NCI-H460 (cell line): Measurements from ENCODE around the gene TPD52L2. TPM values are rescaled to one million over a fixed set of nuclear protein-coding genes. Genes with fewer than 3 reads are reported as not detected.
"Not testable (repeated sequence)": the region's sequence is repeated elsewhere in the genome, so short reads cannot be mapped to it uniquely, and the experiment has no call there.

Experiments used
- DNase-seq: peaks from one replicate; pipeline ENCODE4 v3.0.0-alpha.2; 2016; ENCODE audit warnings: low read depth; ENCODE audit errors: extremely low read depth
- small RNA-seq, 2 experiments: library from RNA; depleted of rRNA; stranded (forward); fragments of <200 nt; gene quantifications; one replicate each; pipeline ENCODE3, GENCODE V24; 2014
- total RNA-seq: library from RNA; depleted of rRNA; stranded (reverse); fragments of >200 nt; shearing (Covaris generic); gene quantifications from 2 replicates; pipeline ENCODE4 v1.2.3, GENCODE V29; 2014; rRNA removed

TPD52L2 gene
- total RNA-seq, 1 experiment from 2014 or later = 103 TPM

DNA sequence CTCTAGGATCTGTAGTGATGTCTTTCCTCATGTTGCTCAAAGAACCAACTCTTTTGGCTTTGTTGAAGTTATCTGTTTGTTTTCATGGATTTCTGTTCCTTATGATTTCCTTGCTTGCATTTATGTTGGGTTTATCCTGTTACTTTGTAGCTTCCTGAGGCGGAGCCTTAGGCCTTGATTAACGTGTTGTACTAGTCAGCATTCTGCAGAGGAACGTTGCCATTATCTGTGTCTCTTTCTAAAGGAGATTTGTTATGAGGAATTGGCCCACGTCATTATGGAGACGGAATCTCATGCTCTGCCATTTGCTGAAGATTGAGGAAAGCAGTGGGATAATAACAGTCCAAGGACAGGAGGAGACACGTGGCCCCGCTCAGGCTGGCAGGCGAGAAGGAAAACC is 61.2 kb downstream of the TPD52L2 start:
- no peak for DNase-seq

DNA sequence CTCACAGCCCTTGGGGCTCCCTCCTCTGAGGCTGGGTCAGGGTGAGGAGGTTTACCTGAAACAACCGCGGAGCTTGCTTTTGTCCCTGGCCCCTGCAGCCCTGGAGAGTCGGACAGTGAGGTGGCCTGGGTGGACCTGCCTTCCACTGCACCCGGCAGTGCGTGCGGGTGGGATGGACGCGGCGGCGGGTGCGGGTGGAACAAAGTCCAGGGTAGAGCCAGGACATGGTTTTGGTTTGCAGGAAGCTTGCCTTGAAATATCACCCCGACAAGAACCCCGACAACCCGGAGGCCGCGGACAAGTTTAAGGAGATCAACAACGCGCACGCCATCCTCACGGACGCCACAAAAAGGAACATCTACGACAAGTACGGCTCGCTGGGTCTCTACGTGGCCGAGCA is 64.0 kb downstream of the TPD52L2 start:
- DNase-seq = no peak

DNA sequence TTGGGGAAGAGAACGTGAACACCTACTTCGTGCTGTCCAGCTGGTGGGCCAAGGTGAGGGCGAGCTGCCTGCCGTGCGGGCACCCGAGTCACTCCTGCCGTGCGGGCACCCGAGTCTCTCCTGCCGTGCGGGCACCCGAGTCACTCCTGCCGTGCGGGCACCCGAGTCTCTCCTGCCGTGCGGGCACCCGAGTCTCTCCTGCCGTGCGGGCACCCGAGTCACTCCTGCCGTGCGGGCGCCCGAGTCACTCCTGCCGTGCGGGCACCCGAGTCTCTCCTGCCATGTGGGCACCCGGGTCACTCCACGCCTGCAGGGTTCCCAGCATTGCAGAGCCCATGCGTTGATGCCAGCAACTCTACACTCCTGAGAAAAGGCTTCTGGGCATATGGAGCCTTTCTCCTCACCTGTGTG is 64.4 kb downstream of the TPD52L2 start:
- not testable (repeated sequence) for DNase-seq

DNA sequence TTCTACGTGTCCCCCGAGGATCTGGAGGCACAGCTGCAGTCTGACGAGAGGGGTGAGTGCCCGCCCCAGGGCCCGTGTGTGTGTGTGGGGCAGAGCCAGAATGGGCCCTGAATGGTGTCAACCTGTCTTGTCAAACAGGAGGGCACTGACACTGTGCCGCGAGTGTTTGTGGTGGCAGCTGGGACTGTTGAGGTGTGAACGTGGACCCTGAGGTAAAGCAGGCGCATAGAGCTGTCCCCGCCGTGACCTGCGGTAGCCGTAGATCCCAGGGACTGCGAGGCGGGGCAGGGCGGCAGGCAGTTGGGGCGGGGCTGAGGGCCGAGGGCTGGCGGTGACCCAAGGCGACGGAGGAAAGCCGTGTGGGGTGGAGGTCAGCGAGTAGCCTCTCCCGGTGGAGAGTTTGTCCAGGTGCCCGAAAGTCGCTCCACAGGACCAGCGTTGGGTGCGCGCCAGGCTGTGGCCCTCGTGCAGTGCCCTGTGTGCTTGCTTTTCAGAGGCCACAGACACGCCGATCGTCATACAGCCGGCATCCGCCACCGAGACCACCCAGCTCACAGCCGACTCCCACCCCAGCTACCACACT is 66.0 kb downstream of the TPD52L2 start:
- no peak for DNase-seq

DNA sequence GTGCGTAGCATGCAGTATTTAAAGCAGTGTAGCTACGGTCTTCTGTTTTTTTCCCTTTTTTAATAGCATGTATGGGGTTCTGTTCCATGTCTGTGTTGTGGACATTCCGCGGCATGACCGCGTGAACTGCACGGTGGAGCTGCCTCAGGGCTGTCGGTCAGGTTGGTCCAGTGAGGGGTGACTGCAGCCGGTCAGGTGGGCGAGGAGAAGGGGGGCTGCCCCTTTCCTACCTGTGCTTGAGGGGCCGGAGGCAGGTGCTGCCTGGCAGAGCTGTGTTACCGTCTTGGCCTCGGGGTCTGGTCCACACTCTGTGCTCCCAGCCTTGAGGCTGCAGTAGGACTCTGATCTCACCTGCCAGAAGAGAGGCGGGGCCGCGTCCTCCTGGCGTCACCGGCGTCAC is 66.7 kb downstream of the TPD52L2 start:
- no peak for DNase-seq

DNA sequence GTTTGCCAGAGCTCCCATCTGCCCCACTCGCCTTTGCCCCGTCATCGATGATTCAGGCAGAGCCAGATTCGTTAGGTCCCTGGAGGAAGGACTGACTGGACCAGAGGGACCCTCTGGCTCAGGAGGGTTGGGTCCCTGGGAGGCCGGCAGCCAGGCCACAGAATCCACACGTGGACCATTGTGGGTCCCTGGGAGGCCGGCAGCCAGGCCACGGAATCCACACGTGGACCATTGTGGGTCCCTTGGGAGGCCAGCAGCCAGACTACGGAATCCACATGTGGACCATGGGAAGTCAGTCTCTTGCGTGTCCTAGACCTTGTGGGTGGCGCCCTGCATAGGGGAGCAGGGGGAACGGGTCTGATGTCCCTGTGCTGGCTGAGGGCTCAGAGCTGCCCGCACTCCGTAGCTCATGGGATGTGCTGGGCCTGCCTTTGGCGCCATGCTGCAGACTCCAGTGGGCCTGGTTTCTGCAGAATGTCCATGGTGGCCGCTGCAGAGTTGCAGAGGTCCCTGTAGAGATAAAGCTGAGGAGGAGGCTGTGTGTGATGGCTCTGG is 67.6 kb downstream of the TPD52L2 start:
- no peak for DNase-seq

DNA sequence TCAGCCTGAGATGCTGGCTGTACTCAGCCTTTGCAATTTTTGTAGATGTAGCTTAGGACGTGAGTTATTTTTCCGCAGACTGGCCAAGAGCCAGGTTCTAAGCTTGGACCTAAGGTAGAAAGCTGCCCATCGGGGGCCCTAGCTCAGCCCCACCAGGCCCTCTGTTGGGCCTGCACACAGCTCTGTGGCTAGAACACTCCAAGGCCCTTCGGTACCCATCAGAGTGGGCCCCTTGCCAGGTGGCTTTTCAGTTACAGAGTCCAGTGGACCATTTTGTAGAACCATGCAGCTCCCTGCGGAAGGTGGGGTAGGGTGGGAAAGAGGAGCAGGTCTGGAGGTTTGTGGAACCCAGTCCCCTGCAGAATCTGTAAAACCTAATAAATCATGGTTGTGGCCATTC is 68.6 kb downstream of the TPD52L2 start:
- no peak for DNase-seq

DNA sequence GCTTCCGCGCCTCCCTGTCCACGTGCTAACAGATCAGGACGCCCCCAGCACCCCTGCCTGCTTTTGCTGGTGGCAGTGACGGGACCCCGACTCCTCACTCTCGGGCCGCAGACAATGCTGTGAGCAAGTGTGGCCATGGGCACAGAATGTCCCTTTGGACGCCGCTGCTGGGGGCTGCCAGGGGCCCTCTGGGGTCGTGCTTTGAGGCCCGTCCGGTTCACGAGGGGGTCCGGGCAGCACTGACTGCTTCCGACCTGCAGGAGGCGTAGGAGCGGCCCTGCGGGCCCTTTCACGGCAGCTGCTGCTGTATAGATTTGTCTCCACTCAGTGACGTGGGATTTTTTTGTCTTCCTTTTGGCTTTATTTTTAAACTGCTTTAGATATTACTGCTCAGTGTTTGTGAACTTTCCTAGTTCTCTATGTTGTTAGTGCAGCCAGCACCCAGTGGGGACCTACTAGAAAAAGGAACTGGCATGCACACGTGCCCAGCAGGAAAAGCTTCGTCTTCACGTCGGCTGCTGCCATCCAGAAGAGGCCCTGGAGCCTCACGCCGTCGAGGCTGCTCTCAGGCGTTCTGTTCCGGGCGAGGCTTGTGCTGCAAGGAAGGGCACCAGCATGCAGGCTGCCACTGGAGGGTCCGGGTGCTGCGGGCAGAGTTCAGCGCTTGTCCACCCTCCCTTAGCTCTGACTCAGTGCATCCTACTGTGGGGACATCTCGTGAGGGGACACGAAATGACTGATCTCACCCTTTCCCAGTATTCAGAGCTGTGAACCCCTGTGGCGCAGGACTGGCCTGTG is 69.4 kb downstream of the TPD52L2 start:
- DNase-seq = no peak

DNA sequence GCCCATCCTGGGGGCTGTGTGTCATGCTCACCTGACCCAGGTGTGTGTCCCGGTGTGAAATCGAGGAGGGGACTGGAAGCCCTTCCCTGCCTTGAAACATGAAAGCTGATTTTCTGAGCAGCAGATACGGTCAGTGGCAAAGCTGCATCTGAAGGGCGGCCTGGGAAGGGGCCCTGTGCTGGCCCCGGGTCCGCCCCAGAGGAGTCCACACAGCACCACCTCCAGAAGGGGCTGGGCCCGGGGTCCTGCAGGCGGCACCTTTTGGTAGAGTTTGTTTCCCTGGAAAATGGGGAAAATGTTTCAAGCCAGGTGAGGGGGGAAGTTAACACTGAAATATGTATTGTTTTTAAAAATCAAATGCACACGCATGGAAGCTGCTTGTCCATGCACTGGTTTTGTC is 70.4 kb downstream of the TPD52L2 start:
- no peak for DNase-seq

DNA sequence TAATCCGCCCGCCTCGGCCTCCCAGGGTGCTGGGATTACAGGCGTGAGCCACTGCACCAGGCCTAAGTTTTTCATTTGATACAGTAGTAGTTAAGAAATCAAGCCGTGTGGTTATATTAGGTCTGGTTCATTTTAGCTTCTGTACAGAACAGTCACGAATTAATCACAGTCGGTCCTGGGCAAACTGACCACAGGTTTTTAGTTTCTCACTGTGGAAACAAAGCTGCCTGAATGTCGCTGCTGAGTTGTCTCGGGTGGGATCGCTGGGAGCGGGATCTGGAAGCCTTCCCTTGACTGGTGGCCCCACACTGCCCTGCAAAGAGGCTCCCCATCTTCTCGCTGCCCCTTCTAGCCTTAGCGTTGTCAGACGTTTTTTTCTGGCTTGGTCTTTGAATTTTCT is 72.5 kb downstream of the TPD52L2 start:
- DNase-seq = no peak

DNA sequence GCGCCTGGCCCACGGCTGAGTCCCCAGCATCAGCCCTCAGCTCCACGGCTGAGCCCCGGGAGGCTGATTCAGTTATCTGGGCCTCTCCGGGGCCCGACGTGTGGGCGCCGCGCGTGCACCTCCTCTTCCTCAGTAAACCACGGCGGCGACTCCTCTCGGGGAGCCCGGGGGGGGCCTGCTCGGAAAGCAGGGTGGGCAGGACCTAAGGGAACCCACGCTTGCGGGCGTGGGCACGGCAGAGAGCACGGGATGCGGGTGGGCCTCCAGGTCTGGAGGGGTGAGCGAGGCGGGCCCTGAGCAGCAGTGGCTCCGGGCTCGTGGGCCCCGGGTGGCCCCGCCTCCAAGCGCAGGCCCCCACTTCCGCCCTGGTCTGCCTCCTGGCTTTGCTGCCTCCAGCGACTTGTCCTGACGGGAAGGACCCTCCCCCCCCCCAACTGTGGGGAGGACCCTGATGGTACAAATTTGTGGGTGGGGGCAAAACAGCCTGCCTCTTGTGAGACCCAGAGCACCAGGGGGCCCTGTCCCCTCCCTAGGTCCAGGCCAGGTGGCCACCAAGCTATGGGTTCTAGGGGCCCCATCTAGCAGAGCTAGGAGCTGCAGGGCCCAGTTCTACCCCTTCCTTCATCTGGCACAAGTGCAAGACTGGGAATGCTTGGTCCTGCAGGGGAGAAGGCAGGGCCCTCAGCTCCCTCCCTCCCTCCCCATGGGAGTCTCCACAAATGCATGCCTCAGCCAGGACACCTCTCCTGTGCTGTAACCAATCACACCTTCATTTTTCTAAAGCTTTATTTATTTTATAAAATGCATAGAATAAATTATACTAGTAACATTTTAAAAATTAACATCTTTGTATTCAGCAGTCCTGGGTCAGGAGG is 74.2 kb downstream of the TPD52L2 start:
- no peak for DNase-seq

DNA sequence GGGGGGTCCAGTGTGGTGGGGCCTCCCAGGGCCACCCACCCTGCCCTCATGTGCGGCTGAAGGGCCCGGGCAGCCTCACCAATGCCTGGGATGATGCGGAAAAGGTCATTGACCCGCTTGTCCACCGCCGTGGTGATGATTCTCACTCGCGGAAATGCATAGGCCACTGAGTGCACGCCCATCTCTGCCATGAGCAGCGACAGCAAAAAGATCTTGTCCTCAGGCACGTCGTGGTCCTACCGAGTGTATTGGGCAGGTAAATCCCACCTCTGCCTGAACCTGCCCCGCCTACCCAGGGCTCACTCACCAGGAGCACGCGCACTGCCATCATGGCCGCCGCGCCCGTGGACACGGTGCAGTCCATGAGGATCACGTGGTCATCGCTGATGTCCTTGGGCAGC is 75.0 kb downstream of the TPD52L2 start:
- DNase-seq = no peak

DNA sequence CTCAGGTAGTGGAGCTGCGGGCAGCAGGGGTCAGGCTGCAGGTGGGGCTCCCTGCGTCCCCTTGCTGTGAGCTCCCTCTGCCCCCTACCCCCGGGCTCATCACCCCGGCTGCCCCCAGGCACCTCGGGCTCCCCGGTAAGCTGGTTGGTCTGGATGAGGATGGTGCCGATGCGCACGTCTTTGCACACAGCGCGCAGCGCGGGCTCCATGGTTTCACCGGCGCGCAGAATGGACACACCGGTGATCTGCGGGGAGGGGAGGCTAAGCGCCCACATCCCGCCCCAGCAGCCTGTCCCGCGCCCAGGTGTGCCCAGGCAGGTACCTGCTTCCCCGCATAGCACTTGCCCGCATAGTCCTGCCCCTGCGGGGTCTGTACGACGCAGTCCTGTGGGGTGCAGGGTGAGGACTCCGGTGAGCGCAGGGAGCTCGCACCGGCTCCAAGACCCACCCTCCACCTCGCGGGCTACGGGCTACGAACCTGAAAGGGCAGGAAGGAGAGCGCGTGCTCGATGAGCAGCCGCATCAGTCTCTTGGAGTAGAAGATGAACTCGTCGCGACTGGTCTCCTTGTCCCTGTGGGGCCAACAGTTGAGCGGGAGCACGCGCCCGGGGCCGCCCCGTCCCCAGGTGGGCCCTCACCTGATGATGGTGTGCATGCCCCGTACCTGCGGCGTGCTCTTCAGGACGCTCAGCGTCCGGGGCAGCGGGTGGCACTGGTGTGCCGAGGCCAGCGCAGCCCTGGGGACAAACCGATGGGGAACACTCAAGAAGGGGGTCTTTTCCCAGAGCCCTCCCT is 75.6 kb downstream of the TPD52L2 start:
- no peak for DNase-seq

Small RNA genes lying within 50 kb of the gene (small RNA-seq; reads per million reads assigned to genes)
- gene MIR941-2 (0 reads per million in 2 experiments), gene MIR941-4 (0 reads per million in 2 experiments), gene MIR941-5 (0 reads per million in 2 experiments), gene RNU1-134P (0.08 to 0.18 reads per million in 2 experiments)

Other genes starting within 250 kb of the TPD52L2 start
- 13.1 and 14.0 TPM in 2 replicates for gene GMEB2, start 238.2 kb upstream of the TPD52L2 start, total RNA-seq
- gene STMN3, start 211.8 kb upstream of the TPD52L2 start, total RNA-seq = 1.8 and 2.5 TPM in 2 replicates
- 4.1 and 6.3 TPM in 2 replicates for gene RTEL1, start 207.0 kb upstream of the TPD52L2 start, total RNA-seq
- gene TNFRSF6B, start 168.6 kb upstream of the TPD52L2 start, total RNA-seq = 0.10 TPM in 1 of 2 replicates, not detected in the other
- 12.1 and 15.9 TPM in 2 replicates for gene ARFRP1, start 157.3 kb upstream of the TPD52L2 start, total RNA-seq
- 10.6 and 12.8 TPM in 2 replicates for gene ZGPAT, start 157.2 kb upstream of the TPD52L2 start, total RNA-seq
- gene LIME1, start 128.6 kb upstream of the TPD52L2 start, total RNA-seq = 6.6 and 7.6 TPM in 2 replicates
- 15.5 and 19.4 TPM in 2 replicates for gene SLC2A4RG, start 125.5 kb upstream of the TPD52L2 start, total RNA-seq
- gene ZBTB46, start 34.0 kb upstream of the TPD52L2 start, total RNA-seq = 0.20 and 0.30 TPM in 2 replicates
- gene ABHD16B, start 3.8 kb upstream of the TPD52L2 start, total RNA-seq = not detected in 2 replicates
- 30.7 and 31.9 TPM in 2 replicates for gene DNAJC5, start 29.9 kb downstream of the TPD52L2 start, total RNA-seq
- gene UCKL1, start 91.1 kb downstream of the TPD52L2 start, total RNA-seq = 17.9 and 18.5 TPM in 2 replicates
- 6.6 and 6.9 TPM in 2 replicates for gene ZNF512B, start 104.7 kb downstream of the TPD52L2 start, total RNA-seq
- gene SAMD10, start 114.4 kb downstream of the TPD52L2 start, total RNA-seq = 2.6 and 3.6 TPM in 2 replicates
- 45.1 and 47.9 TPM in 2 replicates for gene PRPF6, start 115.9 kb downstream of the TPD52L2 start, total RNA-seq
- 0.75 and 0.87 TPM in 2 replicates for gene C20orf204, start 170.9 kb downstream of the TPD52L2 start, total RNA-seq
- 0.77 and 1.7 TPM in 2 replicates for gene SOX18, start 184.4 kb downstream of the TPD52L2 start, total RNA-seq
- 25.2 and 31.0 TPM in 2 replicates for gene TCEA2, start 197.9 kb downstream of the TPD52L2 start, total RNA-seq
- gene RGS19, start 214.2 kb downstream of the TPD52L2 start, total RNA-seq = 12.6 and 15.0 TPM in 2 replicates
- 0.17 and 0.32 TPM in 2 replicates for gene OPRL1, start 214.8 kb downstream of the TPD52L2 start, total RNA-seq
- not detected in 2 replicates for gene LKAAEAR1, start 219.1 kb downstream of the TPD52L2 start, total RNA-seq
- not detected in 2 replicates for gene NPBWR2, start 242.3 kb downstream of the TPD52L2 start, total RNA-seq